Large intestine (tissue), 12 donors: ENCODE data around the gene PRG3. TPM values are rescaled to one million over a fixed set of nuclear protein-coding genes. Genes with fewer than 3 reads are reported as not detected.

Experiments used
- DNase-seq, 2 donors: peaks; one replicate each; pipeline versions ENCODE4 v3.0.0 to v3.0.0-alpha.2; 2013
- H3K27ac ChIP-seq: one replicate; pipeline ENCODE4 v1.5.1; 2013; ENCODE audit warnings: low read length
- H3K27me3 ChIP-seq: 2 replicates; pipeline ENCODE4 v1.6.1; 2013; ENCODE audit warnings: low read length; ENCODE audit not compliant: control insufficient read depth, insufficient read depth
- H3K36me3 ChIP-seq: 2 replicates; pipeline ENCODE4 v1.6.1; 2013; ENCODE audit warnings: low read length; ENCODE audit not compliant: control insufficient read depth, insufficient read depth
- H3K4me1 ChIP-seq: one replicate; pipeline ENCODE4 v1.6.1; 2013; ENCODE audit warnings: low read length; ENCODE audit not compliant: control insufficient read depth, insufficient read depth
- H3K4me3 ChIP-seq: one replicate; pipeline ENCODE4 v1.5.1; 2013; ENCODE audit warnings: low read length
- H3K9me3 ChIP-seq: one replicate; pipeline ENCODE4 v1.6.1; 2013; ENCODE audit warnings: mild to moderate bottlenecking, low read depth, low read length, moderate library complexity; ENCODE audit not compliant: control insufficient read depth
- WGBS: methylation state at CpG from one replicate; pipeline ENCODE4 v1.1.5; 2013; ENCODE audit warnings: low lambda C conversion rate; ENCODE audit not compliant: insufficient coverage; 5-methylcytosine and 5-hydroxymethylcytosine counted together
- long read RNA-seq, 11 donors: transcript quantifications; one replicate each; lab custom pipeline, GENCODE V29; 2026
- polyA plus RNA-seq: library from polyadenylated mRNA; unstranded; fragments of 120-200 nt; gene quantifications from one replicate; pipeline ENCODE4 v1.2.1, GENCODE V29; 2013

The PRG3 gene, protein sequence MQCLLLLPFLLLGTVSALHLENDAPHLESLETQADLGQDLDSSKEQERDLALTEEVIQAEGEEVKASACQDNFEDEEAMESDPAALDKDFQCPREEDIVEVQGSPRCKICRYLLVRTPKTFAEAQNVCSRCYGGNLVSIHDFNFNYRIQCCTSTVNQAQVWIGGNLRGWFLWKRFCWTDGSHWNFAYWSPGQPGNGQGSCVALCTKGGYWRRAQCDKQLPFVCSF
- 0.07 TPM for polyA plus RNA-seq
- long read RNA-seq, donor 1 = 0 reads
- long read RNA-seq, donor 2 = 0 reads
- long read RNA-seq, donor 3 = 0 reads
- long read RNA-seq, donor 4 = 0 reads
- long read RNA-seq, donor 5, partial matches to known transcripts = 0 of 1 reads
- long read RNA-seq, donor 5, other reads (novel, unspliced or antisense) = 0 of 1 reads
- long read RNA-seq, donor 6 = 0 reads
- long read RNA-seq, donor 7 = 0 reads
- long read RNA-seq, donor 8 = 0 reads
- long read RNA-seq, donor 9 = 0 reads
- long read RNA-seq, donor 10 = 0 reads
- long read RNA-seq, donor 11 = 0 reads

DNA sequence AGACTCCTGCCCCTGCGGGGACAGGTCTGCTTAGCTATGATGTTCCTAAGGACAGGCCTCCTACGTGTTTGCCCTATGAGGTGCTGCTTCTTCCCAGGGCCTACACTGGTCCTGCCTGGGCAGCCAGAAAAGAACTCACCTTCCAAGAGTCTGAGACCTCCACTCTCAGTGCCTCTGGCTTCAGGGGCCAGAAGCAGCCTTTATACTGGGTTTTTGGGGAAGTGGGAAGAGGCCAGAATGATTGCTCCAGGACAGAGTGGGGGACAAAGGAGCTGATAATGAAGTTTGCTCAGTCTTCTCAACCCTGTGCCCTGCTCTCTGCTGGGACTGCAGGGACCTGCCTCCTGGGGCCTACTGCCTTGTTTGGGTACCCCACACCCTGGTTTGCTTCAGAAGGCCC is at the start of gene PRG3:
Gene PRG3, minus strand, starts transcription at position 176 of the 400 bp plus-strand sequence. CDS start 442 bp downstream, outside the sequence.
- Histone ChIP-seq H3K27ac (no peak within 1 kb of the TSS), H3K4me1 (no peaks in the 10 kb centered on the region), H3K9me3 (no peaks in the 10 kb centered on the region), H3K4me3 (no peak within 1 kb of the TSS), H3K36me3 (no peaks in the 10 kb centered on the region), H3K27me3 (peaks cover 4% of the 10 kb centered on the region)
- WGBS = no CpG with 5 or more reads among the region's 2 CpGs
- DNase-seq = no peak

DNA sequence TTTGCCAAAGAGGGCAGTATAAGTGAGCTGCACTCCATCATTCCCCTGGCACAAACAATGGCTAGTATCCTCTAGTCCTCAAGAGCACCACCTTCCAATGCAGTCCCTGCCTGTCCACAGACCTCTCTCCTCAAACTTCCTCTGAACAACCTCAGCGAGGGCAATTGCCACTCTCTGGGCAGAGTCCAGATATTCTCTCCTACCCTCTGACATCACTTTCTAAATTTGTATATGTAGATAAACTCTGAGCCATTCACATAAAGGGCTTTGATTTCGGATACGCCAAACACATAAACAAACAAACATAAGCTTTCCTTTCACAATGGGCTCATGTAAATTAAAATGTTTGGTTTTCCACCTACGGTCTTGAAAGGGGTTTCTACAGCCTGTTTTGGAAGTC is 49.0 kb upstream of the PRG3 start:
- no peaks in the 10 kb centered on the region for H3K9me3 ChIP-seq
- H3K27me3 ChIP-seq = peaks cover 8% of the 10 kb centered on the region
- WGBS = no CpG with 5 or more reads among the region's 4 CpGs
- DNase-seq = peak in 1 of 2 donors; percentile 19
- H3K36me3 ChIP-seq = no peaks in the 10 kb centered on the region
- H3K27ac ChIP-seq = no peak overlapping the region
- H3K4me1 ChIP-seq = peaks cover 4% of the 10 kb centered on the region
- H3K4me3 ChIP-seq = no peak overlapping the region

DNA sequence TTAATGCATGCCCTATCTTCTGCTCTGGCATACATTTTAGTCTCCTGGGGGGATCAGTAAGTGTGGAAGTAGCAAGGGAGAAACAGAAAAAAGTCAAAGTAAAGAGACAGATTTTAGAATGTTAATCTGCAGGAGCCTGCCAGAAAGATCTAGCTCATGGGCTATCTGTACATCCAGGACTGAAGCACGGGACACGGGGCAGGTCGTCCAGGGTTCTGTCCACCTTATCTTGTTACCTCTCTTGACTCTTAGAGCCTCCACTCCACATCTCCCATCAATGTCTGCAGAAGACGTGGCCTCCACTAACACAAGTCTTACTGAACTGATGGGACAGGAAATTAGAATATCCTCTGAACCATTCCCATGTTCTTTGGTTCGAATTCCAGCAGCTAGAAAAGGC is 47.7 kb upstream of the PRG3 start:
- DNase-seq = no peak
- no peaks in the 10 kb centered on the region for H3K36me3 ChIP-seq
- peaks cover 2% of the 10 kb centered on the region for H3K4me1 ChIP-seq
- H3K9me3 ChIP-seq = no peaks in the 10 kb centered on the region
- no CpG with 5 or more reads among the region's 5 CpGs for WGBS
- H3K27ac ChIP-seq = no peak overlapping the region
- H3K27me3 ChIP-seq = peaks cover 8% of the 10 kb centered on the region
- H3K4me3 ChIP-seq = no peak overlapping the region

DNA sequence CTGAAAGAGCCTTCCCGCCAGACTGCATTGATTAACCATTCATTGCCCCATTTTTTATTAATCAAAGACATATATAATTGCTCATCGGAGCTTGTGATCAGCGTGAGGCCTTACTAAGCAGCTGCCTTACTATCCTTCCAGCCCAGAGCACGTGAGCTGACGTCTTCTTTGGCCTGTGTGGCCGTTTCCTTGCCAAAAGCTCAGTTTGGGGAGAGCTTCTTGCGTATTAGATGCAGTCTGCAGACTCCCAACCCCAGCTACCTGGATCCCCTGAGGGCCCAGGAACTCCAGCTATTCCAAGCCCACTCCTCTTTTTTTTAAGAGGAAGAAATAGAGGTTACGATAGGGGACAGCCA is 46.8 kb upstream of the PRG3 start:
- WGBS = no CpG with 5 or more reads among the region's 8 CpGs
- no peaks in the 10 kb centered on the region for H3K36me3 ChIP-seq
- no peaks in the 10 kb centered on the region for H3K9me3 ChIP-seq
- DNase-seq = no peak
- peaks cover 8% of the 10 kb centered on the region for H3K27me3 ChIP-seq
- peaks cover 2% of the 10 kb centered on the region for H3K4me1 ChIP-seq
- H3K4me3 ChIP-seq = no peak overlapping the region
- H3K27ac ChIP-seq = no peak overlapping the region

DNA sequence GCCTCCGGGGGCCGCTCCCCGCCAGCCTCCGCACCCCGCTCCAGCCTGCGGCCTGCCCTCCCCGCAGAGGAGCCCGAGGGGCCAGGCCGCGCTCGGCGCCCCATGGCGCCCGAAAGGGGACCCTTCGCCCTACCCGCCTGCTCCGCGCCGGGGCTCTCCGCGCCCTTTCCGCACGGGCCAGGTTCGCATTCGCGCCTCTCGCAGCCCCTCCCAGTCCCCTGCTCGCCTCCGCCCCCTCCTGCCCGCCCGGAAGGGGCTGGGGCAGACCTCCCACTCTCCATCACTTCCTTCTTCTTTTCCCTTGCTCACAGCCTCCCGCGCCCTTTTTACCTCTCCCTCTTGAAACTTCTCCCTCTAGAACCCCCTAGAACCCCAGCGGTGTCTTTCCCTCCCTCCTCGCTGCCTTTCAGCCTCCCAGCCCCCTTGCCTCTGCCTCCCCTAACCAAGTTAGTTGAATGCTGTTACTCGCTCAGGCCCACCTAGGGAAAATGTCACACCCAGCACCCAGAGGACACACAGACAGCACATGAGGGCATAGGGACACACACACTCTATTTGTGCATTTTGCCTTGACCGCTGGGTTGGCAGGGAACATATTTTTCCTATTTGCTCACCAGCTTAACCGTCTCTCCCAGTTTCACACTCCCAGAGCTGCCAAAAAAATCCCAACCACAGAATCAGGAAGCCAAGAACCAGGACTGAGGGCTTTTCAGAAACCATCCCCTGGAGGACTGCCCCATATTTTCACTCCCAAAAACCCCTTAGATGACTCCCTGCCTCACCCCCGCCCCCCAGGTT is 46.2 kb upstream of the PRG3 start, which contains the start of gene SLC43A3:
Gene SLC43A3, minus strand, starts transcription at position 193 of the 798 bp plus-strand sequence. CDS start 949 bp downstream, outside the sequence.
- DNase-seq = peak in 1 of 2 donors; percentile 42
- peaks cover 8% of the 10 kb centered on the region for H3K27me3 ChIP-seq
- H3K9me3 ChIP-seq = no peaks in the 10 kb centered on the region
- H3K4me1 ChIP-seq = peaks cover 2% of the 10 kb centered on the region
- no peak within 1 kb of the TSS for H3K27ac ChIP-seq
- peak within 1 kb of the TSS; percentile 35 for H3K4me3 ChIP-seq
- H3K36me3 ChIP-seq = no peaks in the 10 kb centered on the region
- 36% methylated on average over 4 of the region's 39 CpGs for WGBS

DNA sequence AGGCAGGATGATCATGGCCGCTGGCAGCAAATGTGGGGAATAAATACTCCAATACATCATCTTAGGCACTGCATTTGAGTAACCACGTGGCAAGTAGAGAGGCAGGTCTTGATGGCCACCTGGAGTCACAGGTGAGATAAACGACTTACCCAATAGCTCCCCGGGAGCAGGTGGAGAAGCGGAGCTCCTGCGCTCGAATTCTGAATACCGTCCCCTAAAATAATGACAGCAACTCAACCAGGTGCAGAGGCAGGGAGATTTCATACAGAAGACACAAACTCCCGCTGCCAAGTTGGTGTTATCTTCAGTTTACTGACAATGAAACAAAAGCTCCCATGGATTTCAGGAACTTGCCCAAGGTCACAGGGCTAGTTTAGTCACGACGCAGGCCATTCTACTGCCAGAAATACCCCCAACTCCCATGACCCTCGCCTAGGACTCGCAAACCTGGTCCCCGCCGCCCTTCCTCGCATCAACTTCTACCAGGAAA is 45.5 kb upstream of the PRG3 start:
- no CpG with 5 or more reads among the region's 16 CpGs for WGBS
- Histone ChIP-seq H3K4me3 (peak overlapping the region; percentile 35), H3K4me1 (peaks cover 2% of the 10 kb centered on the region), H3K36me3 (no peaks in the 10 kb centered on the region), H3K27ac (no peak overlapping the region), H3K27me3 (peaks cover 8% of the 10 kb centered on the region), H3K9me3 (no peaks in the 10 kb centered on the region)
- peak in 1 of 2 donors; percentile 42 for DNase-seq

DNA sequence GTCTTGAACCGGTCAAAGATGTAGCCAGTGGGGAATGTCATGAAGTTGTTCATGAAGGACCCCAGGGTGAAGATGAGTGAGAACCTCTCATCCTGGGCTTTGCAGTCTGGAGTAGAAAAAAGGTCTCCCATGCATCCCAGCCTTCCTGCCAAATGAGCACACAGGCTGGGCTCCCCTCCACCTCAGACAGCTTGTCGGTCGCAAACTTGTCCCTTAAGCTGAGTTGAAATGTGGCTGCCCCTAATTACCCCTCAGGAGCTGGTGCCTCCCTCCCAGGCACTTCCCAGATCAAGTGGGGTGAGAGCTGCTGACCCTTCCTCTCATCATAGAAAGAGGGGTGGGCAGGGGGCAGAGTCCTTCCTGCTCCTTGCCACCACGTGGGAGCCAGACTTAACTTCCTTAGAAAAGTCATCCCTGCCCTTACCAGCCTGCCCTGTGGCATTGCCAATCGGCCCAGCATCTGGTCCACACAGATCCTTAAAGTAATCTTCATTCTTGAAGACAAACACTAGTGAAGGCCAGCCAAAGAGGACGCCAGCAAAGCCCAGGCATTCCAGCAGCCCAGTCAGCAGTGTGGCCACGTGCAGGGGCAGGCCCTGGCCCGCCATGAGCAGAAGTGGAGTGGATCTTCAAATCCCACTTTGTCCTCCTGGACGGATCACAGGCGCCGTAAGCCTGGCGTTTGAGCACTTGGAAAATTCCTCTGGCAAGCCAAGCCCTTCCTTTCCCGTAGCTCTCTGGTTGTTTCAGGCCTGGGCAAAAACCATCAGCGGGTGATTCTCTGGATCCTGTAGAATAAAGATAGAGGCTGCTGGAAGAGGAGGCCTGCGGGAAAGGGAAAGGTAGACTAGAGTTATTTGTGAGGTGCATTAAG is 44.9 kb upstream of the PRG3 start:
- peaks cover 8% of the 10 kb centered on the region for H3K27me3 ChIP-seq
- H3K4me1 ChIP-seq = peaks cover 2% of the 10 kb centered on the region
- no peak overlapping the region for H3K4me3 ChIP-seq
- no peak overlapping the region for H3K27ac ChIP-seq
- no peaks in the 10 kb centered on the region for H3K36me3 ChIP-seq
- DNase-seq = no peak
- no CpG with 5 or more reads among the region's 15 CpGs for WGBS
- no peaks in the 10 kb centered on the region for H3K9me3 ChIP-seq

DNA sequence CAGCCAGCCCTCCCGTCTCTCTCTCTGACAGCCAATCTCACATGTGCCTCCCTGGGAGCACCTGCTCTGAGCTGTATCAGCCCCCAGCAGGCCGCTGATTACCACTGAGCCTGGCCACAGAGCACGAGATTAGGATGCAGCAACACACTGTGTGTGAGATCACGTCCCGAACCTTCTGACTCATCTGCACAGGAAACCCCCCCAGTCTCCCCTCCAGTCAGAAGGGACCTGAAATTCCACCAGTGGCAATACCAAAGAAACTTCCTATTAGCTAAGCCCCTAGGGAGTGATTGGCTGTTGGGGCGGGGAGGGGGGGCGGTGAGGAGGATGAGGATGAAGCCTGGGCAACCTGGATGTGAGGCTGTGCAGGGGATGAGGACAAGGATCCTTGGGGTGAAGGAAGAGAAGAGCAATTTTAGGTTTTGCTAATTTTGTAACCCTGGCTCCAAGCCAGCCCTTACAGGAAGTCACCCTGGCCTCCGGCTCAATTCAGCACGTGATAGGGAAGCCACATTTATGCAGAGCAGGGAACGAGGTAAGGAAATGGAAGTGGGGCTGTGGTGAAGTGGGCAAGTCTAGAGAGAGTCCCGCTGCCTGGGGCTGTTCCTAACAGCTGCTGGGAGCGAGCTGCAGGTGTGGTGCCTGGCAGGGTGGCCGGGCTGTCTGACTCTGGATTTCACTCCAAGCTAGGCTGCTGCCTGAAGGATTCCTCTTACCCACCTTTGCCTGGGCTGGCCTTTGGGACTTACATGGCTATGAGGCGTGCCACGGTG is 44.0 kb upstream of the PRG3 start:
- no peak overlapping the region for H3K27ac ChIP-seq
- H3K4me1 ChIP-seq = peaks cover 2% of the 10 kb centered on the region
- peak in 1 of 2 donors; percentile 46 for DNase-seq
- peaks cover under 1% of the 10 kb centered on the region for H3K36me3 ChIP-seq
- H3K27me3 ChIP-seq = peaks cover 8% of the 10 kb centered on the region
- no CpG with 5 or more reads among the region's 15 CpGs for WGBS
- no peak overlapping the region for H3K4me3 ChIP-seq
- no peaks in the 10 kb centered on the region for H3K9me3 ChIP-seq

DNA sequence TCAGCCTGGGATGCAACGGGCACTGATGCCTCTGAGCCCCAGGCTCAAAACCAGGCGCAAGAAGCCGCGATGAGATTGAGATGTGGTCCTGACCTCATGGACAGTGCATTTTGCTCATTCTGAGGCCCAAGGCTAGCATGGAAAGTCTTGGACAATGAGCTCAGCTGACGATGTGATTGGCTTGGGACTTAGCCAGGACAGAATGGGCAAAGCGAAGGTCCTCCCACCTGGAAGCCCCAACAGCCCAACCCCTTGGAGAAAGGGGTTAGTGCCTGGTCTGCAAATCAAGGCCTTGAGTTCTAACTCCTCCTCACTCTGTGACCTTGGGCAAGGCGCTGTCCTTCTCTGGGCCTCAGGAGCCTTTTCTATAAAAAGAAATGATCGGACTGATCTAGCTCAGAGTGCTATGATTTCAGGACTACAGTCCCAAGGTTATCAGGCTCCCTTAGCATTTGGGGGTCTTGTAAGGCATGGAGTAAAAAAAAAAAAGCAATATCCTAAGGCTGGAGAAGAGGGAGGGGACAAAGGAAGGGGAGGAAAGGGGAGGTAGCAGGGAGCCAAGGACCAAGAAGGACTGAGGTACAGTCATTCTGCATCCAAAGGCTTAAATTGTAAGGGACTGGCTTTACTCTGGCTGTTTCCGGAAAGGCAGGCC is 43.3 kb upstream of the PRG3 start:
- no peak overlapping the region for H3K27ac ChIP-seq
- no peak overlapping the region for H3K4me3 ChIP-seq
- no peaks in the 10 kb centered on the region for H3K9me3 ChIP-seq
- H3K36me3 ChIP-seq = peaks cover 2% of the 10 kb centered on the region
- H3K4me1 ChIP-seq = peaks cover 2% of the 10 kb centered on the region
- DNase-seq = no peak
- WGBS = no CpG with 5 or more reads among the region's 9 CpGs
- peaks cover 7% of the 10 kb centered on the region for H3K27me3 ChIP-seq
